GM18870 (cell line): ENCODE measurements around the gene MTA1.

Experiments
- ATAC-seq: cut with Tn5 transposase; IDR thresholded peaks from one replicate; pipeline ENCODE4 v1.9.1; 2021; ENCODE audit warnings: moderate library complexity; ENCODE audit not compliant: unreplicated experiment

MTA1 gene

DNA sequence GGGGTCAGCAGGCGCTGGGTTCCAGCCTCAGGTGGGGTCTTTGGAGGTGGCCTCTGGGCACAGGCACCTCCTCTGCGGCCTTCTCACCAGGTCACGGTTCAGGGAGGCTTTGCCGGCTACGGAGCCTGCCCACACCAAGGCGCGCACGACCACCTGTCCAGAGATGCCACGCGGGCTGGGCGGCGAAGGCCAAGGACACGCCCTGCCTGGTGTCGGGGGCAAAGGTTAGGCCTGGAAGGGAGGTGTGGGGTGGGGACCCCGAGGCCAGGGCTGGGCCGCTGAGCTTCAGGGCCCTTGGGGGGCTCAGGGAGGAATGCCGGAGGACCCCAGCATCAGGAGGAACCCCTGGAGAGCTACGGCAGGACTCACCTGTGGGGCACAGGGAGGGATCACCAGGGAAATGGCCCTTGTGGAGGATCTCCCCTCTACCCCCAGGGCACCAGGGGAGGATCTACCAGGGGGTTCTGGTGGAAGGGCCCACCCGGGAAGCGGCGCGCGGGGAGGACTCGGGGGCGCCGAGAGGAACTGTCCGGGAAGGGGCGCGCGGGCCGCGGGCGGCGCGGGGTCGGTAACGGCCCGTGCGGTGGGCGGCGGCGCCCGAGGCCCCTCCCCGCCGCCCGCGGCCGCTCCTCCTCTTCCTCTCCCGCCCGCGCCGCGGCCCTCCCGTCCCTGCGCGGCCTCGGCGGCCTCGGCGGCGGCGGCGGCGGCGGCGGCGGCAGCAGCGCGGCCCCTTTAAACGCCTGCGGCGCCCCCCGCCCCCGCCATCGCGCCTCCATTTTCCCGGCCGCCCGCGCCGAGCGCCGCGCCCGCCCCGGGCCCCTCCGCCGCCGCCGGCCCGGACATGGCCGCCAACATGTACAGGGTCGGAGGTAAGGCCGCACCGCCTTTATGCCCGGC is at the start of gene MTA1:
Gene MTA1, plus strand, starts transcription at position 633 of the 897 bp plus-strand sequence. Its CDS starts 209 bp downstream, at position 842.
- ATAC-seq: no peak

DNA sequence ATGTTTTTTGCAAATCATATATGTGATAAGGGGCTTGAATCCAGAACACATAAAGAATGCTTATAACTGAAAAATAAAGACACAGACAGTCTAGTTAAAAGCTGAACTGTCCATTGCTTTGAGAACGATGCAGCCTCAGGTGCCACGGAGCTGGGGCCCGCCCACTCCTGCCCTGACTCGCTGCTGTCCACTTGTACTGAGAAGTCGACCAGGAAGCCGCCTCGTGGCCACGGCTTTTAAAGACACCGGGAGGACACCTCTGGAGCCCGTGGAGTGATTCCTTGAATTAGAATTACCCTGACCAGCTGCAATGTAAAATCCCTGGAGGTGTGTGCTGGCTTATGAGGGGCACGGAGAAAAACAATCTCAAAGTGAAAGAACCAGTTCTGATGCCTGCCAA is 45.2 kb upstream of the MTA1 start:
- ATAC-seq: no peak

DNA sequence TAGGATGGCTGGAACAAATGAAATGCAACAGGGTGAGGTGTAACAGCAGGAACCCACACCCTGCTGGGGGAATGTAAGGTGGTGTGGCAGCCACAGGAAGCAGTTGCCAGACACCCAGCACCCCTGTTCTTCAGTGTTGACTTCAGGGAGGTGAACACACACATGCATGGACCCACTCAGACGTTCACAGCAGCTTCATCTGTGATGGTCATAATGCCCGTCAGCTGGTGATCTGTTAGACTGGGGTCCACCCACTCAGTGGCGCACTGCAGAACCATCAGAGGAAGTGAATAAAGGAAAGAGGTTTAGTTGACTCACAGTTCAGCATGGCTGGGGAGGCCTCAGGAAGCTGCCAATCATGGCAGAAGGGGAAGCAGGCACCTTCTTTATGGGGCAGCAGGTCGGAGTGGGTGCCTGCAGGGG is 44.0 kb upstream of the MTA1 start:
- no peak for ATAC-seq

DNA sequence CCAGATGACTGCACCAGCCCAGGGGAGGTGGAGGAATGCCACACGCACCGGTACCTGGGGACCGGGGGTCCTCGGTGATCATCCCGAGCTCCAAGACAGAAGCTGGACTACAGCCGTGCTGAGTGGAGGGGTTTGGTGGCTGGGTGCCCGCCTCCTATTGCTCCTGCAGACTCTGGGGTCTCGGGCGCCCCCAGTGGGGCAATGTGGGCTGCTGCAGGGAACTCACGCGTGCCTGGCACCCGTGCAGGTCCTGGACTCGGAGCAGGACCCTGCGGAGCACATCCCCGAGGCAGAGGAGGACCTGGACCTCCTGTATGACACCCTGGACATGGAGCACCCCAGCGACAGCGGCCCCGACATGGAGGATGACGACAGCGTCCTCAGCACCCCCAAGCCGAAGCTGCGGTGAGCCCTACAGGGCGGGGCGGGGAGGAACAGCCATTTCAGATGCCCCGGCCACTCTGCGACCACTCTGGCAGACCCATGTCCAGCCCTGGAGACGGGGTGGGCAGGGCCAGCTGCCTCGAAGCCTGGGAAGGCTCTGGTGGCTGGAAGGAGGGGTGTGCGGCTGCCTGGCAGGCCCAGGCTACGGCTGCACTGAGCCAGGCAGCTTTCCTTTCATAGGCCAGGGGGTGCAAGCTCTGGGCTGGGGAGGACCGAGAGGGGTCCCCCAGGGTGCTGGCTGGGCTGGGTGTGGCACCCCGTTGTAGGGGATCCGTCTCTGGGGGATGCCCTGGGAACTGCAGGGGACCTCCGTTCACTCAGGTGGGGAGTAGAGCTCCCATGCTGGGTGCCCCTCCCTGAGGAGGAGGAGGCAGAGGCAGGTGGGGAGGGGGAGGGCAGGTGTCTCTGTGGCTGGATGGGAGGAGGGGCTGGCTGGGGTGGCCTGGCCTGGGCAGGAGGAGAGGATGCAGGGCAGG is 42.8 kb upstream of the MTA1 start:
- no peak for ATAC-seq

DNA sequence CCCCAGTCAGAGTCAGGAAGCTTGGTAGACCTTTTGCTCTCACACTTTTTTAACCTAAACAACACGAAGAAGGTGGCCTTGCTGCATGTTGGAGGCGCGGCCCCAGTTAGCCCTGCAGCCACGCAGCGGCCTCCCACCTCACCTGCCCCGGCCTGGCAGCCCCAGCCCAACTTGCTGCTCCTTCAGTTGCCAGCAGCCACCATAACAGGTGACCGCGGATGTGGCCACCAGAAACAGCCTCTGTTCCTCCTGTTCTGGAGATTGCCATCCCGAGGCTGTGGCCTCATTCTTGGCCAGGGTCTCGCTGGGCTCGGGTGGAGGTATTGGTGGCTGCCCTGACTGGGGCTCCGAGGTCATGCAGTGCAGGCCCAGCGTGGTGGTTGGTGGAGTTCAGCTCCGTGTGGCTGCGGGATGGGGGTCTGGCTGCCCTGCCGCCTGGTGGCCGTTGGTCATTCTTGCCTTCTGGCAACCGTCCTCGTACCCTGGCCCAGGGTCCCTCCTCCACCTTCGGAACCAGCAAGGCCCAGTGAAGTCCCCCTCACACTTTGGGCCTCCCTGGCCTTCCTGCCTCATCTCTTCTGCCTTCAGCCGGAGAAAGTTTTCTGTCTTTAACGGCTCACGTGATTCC is 42.0 kb upstream of the MTA1 start:
- ATAC-seq: no peak

DNA sequence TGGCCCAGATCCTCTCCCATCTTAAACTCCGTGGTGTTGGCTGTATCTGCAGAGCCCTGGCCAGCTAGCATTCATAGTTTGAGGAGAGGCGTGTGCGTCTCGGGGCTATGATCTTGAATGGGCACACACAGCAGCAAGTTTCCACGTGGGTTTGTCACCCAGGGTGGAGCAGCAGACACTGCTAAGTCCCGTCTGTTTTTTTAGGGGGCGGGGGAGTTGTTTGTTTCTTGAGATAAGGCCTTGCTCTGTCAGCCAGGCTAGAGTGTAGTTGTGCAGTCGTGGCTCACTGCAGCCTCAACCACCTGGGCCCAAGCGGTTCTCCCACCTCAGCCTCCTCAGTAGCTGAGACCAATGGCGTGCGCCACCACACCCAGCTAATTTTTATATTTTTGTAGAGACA is 41.4 kb upstream of the MTA1 start:
- ATAC-seq: no peak

DNA sequence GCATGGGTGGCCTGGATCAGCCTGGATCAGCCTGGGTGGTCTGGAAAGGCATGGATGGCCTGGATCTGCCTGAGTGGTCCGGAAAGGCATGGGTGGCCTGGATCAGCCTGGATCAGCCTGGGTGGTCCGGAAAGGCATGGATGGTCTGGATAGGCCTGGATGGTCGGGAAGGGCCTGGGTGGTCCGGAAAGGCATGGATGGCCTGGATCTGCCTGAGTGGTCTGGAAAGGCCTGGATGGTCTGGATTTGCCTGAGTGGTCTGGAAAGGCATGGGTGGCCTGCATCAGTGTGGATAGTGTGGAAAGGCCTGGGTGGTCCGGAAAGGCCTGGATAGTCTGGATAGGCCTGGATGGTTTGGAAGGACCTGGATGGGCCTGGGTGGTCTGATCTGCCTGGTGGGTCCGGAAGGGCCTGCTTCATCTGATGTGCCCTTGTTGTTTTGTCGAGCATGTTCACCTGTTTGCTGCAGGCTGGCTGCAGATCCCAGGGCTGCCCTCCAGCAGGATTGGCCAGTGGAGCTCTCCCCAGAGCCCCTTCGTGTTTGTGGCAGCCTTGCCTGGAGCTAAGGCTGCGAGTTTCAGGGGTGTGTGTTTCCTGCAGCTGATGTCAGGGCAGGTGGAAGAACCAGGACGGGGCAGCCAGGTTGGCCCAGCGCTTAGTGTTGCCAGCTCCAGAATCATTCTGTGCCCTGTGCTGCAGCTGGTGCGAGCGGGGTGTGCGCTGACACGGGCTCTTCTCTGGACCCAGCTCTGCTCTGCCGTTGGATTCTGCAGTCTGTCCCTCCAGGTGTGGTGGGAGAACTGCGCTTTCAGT is 40.5 kb upstream of the MTA1 start:
- no peak for ATAC-seq

DNA sequence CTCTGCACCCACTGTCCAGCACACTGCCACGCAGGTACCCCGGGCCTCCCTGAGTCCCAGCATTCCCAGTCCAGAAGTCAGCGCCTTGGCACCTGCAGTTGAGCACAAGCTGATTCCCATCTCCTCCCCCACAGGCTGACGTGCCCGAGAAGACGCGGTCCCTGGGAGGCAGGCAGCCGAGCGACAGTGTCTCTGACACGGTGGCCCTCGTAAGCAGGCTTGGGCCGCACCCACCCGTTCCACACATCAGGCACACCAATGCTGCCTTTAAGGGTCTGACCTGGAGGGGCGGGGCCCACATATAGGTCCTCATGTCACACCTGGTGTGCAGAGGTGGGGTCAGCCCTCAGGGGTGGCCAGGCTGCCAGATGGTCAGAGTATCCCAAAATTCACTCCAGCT is 39.7 kb upstream of the MTA1 start:
- no peak for ATAC-seq

DNA sequence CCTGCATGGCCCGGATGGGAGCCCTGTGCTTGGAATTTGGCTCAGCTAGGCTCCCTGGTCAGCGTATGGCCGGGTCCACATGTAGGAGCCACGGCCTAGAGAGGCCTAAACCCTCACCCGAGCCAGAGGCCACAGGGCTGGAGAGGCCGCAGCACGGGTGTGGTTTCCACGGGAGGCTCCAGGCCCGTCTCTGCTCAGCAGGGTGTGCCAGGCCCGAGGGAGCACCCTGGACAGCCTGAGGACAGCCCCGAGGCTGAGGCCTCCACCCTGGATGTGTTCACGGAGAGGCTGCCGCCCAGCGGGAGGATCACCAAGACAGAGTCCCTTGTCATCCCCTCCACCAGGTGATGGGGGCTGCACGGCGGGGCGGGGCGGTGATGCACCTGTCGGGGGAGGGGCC is 38.9 kb upstream of the MTA1 start:
- no peak for ATAC-seq

DNA sequence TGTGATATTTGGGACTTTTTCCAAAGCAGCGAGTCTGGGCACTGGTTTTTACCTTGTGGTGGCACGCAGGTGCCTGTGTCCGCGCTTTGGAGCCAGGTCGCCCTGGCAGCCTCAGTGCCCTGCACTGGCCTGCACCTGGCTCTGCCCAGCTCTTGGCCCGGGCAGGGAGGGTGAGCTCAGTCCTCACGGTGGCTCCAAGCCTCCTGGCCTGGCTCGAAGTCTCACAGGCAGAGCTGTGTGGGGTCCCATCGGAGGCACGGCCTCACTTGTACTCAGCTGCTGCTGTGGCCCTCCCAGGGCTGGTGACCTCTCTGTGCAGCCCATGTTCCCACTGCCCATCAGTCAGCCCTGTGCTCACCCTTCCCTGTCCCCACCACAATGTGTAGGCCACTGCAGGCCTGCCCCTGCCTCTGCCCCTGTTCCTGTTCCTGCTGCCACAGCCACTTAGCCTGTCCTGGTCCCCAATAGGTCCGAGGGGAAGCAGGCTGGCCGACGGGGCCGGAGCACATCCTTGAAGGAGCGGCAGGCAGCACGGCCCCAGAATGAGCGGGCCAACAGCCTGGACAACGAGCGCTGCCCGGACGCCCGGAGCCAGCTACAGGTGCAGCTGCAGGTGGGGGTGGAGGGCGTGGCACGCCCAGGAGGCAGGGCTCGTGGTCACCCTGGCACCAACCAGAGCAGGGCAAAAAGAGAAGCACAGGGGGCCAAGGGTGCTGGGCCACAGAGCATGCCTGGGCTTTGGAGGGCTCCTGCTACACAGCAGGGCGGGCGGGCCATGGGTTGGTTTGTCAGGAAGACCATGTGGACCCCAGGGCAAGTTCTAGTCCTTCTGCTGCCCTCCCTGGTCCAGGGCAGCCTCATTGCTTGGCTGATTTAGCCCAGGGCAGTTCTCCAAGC is 37.9 kb upstream of the MTA1 start:
- ATAC-seq: no peak

DNA sequence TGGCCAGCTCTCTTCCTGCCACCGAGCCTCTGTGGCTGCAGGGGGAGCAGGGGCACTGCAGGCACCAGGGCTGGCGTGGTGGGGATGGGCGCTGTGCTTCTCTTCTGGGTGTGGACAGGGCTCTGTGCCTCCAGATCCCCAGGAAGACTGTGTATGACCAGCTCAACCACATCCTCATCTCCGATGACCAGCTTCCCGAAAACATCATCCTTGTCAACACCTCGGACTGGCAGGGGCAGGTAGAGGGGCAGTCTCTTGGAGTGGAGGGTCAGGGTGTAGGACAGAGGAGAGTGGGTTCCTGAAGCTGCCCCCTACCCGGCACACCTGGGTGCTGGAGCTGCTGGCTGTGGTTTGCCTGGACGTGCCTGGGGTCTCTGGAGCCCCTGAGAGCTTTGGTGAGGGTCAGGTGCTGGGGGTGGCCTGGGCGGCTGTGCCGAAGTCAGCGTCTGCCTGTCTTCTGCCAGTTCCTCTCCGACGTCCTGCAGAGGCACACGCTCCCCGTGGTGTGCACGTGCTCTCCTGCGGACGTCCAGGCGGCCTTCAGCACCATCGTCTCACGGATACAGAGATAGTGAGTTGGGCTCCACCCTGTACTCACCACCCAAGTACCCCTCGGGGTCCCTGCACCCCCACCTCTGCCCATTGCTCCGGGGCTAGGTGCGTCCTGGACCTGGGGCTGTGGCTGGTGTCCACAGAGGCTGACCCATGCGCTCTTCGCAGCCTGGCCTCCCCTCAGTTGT is 37.1 kb upstream of the MTA1 start:
- ATAC-seq: no peak

DNA sequence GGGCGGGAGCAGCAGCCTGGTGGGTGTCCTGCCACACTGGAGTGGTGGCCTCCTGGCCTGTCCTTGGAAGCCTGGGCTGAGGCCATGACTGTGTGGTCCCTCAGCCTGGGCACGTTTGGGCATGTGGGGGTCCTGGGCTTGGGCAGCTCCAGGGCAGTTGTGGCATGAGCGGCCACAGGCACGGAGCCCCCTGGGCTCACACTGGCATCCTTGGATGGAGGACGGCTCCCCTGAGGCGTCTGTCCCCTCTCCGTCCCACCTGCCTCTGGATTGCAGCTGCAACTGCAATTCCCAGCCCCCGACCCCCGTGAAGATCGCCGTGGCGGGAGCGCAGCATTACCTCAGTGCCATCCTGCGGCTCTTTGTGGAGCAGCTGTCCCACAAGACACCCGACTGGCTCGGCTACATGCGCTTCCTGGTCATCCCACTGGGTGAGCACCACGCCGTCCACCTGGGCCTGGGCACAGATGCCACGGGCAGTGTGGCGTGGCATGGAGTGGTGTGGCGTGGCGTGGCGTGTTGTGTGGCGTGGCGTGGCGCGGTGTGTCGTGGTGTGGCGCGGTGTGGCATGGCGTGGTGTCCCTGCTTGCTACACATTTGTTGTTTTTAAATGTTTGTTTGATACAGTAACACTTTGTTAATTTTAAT is 36.4 kb upstream of the MTA1 start:
- no peak for ATAC-seq

DNA sequence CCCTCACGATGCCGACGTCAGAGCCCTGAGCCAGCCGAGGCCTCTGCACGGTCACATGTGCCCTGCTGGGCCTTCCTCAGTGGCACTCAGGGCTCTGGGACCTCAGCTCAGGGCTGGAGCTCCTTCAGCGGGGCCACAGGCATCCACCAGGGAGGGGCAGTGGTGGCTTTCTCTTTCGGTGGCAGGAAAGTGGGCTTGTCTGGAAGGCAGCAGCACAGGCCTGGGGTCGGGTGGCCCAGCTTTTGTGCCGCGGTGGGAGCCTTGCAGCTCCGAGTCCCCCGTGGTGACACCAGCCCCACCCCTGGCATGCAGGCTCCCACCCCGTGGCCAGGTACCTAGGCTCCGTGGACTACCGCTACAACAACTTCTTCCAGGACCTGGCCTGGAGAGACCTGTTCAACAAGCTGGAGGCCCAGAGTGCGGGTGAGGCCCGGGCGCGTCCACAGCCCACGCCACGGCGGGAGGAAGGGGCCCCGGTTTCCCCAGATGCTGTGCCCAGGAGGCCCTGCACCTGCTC is 35.5 kb upstream of the MTA1 start:
- no peak for ATAC-seq

DNA sequence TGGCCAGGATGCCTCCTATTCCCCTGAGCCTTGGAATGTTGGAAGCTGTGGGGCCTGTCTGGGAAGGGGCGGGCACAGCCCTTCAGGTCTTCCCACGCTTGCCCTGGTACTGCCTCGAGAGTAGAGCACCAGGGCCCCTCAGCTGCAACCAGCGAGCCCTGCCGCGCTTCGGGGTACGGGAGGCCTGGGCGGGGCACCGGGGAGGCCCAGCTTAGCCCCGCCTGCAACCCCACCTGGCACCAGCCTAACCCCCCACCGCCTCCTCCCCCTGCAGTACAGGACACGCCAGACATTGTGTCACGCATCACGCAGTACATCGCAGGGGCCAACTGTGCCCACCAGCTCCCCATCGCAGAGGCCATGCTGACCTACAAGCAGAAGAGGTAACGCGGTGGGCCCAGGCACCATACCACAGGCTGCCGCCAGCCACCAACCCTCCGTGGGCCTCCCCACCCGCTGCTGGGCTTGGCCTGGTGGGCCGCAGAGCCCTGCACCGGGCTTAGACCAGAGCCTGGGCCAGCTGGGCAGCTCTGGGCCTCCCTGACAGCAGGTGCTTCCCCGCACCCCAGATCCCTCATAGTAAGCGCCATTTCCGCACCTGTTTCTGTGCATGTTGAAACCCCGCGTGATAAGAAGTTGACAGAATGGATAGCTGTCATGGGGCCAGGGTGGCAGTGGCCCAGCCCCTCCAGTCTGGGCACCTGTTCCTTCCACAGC is 34.9 kb upstream of the MTA1 start:
- ATAC-seq: no peak

DNA sequence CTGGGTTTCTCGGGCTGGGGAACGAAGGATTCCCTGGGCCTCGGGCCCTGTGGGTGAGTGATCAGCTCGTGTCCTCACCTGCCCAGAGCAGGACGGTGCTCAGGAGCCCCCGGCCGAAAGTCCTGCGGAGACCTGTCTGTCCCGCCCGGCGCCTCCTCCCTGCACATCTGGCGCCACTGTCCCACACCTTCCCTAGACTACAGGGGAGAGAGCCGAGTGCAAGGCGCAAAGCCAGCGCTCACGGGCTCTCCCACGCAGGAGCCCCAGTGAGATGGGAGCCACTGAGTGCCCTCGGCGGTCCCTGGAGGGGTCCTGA is 34.3 kb upstream of the MTA1 start:
- ATAC-seq: no peak

DNA sequence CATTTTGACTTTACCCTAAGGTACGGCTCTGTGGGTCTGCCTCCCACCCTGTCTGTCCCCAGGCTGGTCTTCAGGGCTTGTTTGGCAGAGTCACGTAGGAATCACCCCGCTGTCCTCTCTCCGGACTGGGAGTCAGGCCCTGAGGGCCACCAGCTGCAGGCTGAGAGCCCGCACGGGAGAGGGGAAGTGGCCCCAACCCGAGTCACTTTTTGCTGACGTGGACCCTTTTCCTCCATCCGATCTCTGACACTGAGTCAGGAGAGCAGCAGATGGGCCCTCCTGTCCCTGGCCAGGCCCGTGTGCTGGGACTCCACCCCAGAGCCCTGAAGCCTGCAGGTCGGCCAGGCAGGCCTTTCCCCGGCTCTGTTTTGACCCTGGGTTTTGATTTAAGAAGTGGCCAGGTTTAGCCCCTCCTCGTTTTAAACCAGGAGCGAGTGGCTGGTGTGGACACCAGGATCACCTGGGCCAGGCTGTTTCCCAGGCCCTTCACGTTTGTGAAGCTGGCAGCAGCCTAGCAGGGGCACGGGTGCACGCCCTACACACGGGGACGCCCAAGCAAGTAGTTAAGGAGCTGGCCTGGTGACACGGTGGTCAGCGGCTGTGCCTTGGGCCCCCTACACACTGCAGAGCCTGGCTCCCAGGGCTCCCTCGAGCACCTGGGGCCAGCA is 33.8 kb upstream of the MTA1 start:
- ATAC-seq: no peak
